Measurements from ENCODE around the gene LDLRAP1. TPM values are rescaled to one million over a fixed set of nuclear protein-coding genes. Genes with fewer than 3 reads are reported as not detected.

The LDLRAP1 gene
- total and polyA plus RNA-seq, 4 donors: 5.2 to 17.8 (median 13.3) TPM

DNA sequence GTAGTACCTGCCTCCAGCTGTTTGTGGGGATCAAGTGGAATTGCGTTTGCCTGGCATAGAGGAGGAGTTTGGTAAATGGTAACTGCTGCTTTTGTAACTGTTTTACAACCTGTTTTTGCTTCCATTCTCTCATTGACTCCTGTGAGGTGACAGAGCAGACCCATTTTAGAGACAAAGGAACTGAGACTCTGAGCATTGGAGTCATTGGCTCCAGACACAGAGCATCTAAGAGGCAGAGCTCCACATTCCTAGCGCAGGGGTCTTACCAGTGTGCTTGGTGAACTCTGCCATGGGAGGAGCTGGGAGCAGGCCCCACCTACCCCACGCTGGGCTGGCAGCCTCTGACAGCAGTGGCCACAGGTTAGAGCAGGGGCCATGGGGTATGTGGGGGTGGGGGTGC lies 2.4 kb downstream of the LDLRAP1 start:
- no peak for DNase-seq (ENCODE audit: low spot score)
- Histone ChIP-seq H3K4me1 (ENCODE audit: control insufficient read depth in 4 of 4, insufficient read depth in 4 of 4, low read length in 3 of 4) (peaks cover 14 to 40% (median 27%) of the 10 kb centered on the region in 4 donors), H3K27ac (ENCODE audit: low read depth in 1 of 2, low read length in 2 of 2) (no peak overlapping the region), H3K9me3 (ENCODE audit: control insufficient read depth in 4 of 4, low read length in 3 of 4) (no peaks in the 10 kb centered on the region), H3K4me3 (ENCODE audit: low read depth in 1 of 3, low read length in 3 of 3) (no peak overlapping the region), H3K36me3 (ENCODE audit: control insufficient read depth in 4 of 4, insufficient read depth in 3 of 4, low read depth in 1 of 4, low read length in 3 of 4) (no peaks in the 10 kb centered on the region), H3K27me3 (ENCODE audit: control insufficient read depth in 4 of 4, insufficient read depth in 4 of 4, low read length in 3 of 4) (no peaks in the 10 kb centered on the region), H3K9ac (ENCODE audit: low read depth in 1 of 2, low read length in 2 of 2) (no peak overlapping the region)
- 80% methylated on average over 3 of the region's 3 CpGs for WGBS
- TF ChIP-seq FOXA1 (IDR thresholded peaks at IDR 0.05): no peak
- no peak for TF ChIP-seq TAF1 (conservative IDR thresholded peaks at IDR 0.05)
- TF ChIP-seq, protein P1, sequence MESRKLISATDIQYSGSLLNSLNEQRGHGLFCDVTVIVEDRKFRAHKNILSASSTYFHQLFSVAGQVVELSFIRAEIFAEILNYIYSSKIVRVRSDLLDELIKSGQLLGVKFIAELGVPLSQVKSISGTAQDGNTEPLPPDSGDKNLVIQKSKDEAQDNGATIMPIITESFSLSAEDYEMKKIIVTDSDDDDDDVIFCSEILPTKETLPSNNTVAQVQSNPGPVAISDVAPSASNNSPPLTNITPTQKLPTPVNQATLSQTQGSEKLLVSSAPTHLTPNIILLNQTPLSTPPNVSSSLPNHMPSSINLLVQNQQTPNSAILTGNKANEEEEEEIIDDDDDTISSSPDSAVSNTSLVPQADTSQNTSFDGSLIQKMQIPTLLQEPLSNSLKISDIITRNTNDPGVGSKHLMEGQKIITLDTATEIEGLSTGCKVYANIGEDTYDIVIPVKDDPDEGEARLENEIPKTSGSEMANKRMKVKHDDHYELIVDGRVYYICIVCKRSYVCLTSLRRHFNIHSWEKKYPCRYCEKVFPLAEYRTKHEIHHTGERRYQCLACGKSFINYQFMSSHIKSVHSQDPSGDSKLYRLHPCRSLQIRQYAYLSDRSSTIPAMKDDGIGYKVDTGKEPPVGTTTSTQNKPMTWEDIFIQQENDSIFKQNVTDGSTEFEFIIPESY (IDR thresholded peaks at IDR 0.05): no peak
- TF ChIP-seq NR2F2 (IDR thresholded peaks at IDR 0.05): no peak
- TF ChIP-seq RXRA (IDR thresholded peaks at IDR 0.05): no peak
- TF ChIP-seq, protein P2, sequence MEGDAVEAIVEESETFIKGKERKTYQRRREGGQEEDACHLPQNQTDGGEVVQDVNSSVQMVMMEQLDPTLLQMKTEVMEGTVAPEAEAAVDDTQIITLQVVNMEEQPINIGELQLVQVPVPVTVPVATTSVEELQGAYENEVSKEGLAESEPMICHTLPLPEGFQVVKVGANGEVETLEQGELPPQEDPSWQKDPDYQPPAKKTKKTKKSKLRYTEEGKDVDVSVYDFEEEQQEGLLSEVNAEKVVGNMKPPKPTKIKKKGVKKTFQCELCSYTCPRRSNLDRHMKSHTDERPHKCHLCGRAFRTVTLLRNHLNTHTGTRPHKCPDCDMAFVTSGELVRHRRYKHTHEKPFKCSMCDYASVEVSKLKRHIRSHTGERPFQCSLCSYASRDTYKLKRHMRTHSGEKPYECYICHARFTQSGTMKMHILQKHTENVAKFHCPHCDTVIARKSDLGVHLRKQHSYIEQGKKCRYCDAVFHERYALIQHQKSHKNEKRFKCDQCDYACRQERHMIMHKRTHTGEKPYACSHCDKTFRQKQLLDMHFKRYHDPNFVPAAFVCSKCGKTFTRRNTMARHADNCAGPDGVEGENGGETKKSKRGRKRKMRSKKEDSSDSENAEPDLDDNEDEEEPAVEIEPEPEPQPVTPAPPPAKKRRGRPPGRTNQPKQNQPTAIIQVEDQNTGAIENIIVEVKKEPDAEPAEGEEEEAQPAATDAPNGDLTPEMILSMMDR (IDR thresholded peaks at IDR 0.05; ENCODE audit: low read depth, low read length, missing input control): no peak
- no peak for TF ChIP-seq JUND (IDR thresholded peaks at IDR 0.05)
- TF ChIP-seq HNF4G (IDR thresholded peaks at IDR 0.05): no peak
- TF ChIP-seq FOXA2 (IDR thresholded peaks at IDR 0.05): no peak
- TF ChIP-seq GABPA (IDR thresholded peaks at IDR 0.05 in 1 of 2, conservative IDR thresholded peaks at IDR 0.05 in 1 of 2): no peak
- TF ChIP-seq, protein P3, sequence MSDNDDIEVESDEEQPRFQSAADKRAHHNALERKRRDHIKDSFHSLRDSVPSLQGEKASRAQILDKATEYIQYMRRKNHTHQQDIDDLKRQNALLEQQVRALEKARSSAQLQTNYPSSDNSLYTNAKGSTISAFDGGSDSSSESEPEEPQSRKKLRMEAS (IDR thresholded peaks at IDR 0.05): no peak
- no peak for TF ChIP-seq HNF4A (conservative IDR thresholded peaks at IDR 0.05)
- TF ChIP-seq EGR1 (IDR thresholded peaks at IDR 0.05; ENCODE audit: low read depth in 2 of 2): no peak
- TF ChIP-seq SP1 (IDR thresholded peaks at IDR 0.05): no peak
- TF ChIP-seq, protein P4, sequence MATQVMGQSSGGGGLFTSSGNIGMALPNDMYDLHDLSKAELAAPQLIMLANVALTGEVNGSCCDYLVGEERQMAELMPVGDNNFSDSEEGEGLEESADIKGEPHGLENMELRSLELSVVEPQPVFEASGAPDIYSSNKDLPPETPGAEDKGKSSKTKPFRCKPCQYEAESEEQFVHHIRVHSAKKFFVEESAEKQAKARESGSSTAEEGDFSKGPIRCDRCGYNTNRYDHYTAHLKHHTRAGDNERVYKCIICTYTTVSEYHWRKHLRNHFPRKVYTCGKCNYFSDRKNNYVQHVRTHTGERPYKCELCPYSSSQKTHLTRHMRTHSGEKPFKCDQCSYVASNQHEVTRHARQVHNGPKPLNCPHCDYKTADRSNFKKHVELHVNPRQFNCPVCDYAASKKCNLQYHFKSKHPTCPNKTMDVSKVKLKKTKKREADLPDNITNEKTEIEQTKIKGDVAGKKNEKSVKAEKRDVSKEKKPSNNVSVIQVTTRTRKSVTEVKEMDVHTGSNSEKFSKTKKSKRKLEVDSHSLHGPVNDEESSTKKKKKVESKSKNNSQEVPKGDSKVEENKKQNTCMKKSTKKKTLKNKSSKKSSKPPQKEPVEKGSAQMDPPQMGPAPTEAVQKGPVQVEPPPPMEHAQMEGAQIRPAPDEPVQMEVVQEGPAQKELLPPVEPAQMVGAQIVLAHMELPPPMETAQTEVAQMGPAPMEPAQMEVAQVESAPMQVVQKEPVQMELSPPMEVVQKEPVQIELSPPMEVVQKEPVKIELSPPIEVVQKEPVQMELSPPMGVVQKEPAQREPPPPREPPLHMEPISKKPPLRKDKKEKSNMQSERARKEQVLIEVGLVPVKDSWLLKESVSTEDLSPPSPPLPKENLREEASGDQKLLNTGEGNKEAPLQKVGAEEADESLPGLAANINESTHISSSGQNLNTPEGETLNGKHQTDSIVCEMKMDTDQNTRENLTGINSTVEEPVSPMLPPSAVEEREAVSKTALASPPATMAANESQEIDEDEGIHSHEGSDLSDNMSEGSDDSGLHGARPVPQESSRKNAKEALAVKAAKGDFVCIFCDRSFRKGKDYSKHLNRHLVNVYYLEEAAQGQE (IDR thresholded peaks at IDR 0.05): no peak
- TF ChIP-seq, protein P5, sequence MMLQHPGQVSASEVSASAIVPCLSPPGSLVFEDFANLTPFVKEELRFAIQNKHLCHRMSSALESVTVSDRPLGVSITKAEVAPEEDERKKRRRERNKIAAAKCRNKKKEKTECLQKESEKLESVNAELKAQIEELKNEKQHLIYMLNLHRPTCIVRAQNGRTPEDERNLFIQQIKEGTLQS (IDR thresholded peaks at IDR 0.05): no peak
- TF ChIP-seq YY1 (IDR thresholded peaks at IDR 0.05): no peak

Data from liver (tissue), 9 donors.